T-cell (primary cell): ENCODE results near the gene EPHA6. TPM values are rescaled to one million over a fixed set of nuclear protein-coding genes. Genes with fewer than 3 reads are reported as not detected.

Experiments
- ATAC-seq, 4 experiments: fragments of 200-7000 bp in 3 of 4; fragments of 150-1000 bp in 1 of 4; cut with Tn5 transposase; replicated peaks in 1 of 4; 1 replicate in 3 of 4; 2 replicates in 1 of 4; pipeline ENCODE4 v1.10.0; 2021; ENCODE audit warnings: moderate library complexity in 3 of 4, mild to moderate bottlenecking in 2 of 4, moderate number of reproducible peaks in 1 of 4
- CTCF ChIA-PET, 2 donors: fragments of 300-600 bp; sonication (Branson Sonifier 250); formaldehyde crosslinking; loops; one replicate each; lab custom pipeline; 2022; ENCODE audit warnings: antibody characterized with exemption in 2 of 2; lab: Charles Lee
- POLR2A ChIA-PET, 2 donors: fragments of 300-600 bp; sonication (Branson Sonifier 250); formaldehyde crosslinking; loops; one replicate each; lab custom pipeline; 2022; ENCODE audit warnings: antibody characterized with exemption in 2 of 2; lab: Charles Lee
- DNase-seq, 35 experiments: peaks; one replicate each; pipeline versions ENCODE4 v3.0.0 to v3.0.0-alpha.2; 2013 to 2023
- H3K27ac ChIP-seq: one replicate; pipeline ENCODE4 v1.5.1; 2013; ENCODE audit warnings: low read length
- H3K27me3 ChIP-seq, 2 experiments: replicated peaks in 1 of 2; 1 replicate in 1 of 2; 2 replicates in 1 of 2; pipeline versions ENCODE4 v1.6.1 to v1.7.0; 2013; ENCODE audit warnings: low read length in 1 of 2, mixed read lengths in 1 of 2; ENCODE audit not compliant: control insufficient read depth in 2 of 2, insufficient read depth in 2 of 2; ENCODE audit errors: extremely low read depth in 1 of 2
- H3K36me3 ChIP-seq, 2 donors: 1 replicate in 1 of 2; 2 replicates in 1 of 2; pipeline versions ENCODE4 v1.6.1 to v1.7.0; 2013; ENCODE audit warnings: low read length in 1 of 2; ENCODE audit not compliant: control insufficient read depth in 2 of 2, insufficient read depth in 1 of 2; ENCODE audit errors: extremely low read depth in 1 of 2
- H3K4me1 ChIP-seq, 2 experiments: 1 replicate in 1 of 2; 2 replicates in 1 of 2; pipeline versions ENCODE4 v1.6.1 to v1.7.0; 2013; ENCODE audit warnings: low read length in 2 of 2, mixed read lengths in 1 of 2; ENCODE audit not compliant: insufficient read depth in 2 of 2, control insufficient read depth in 1 of 2; ENCODE audit errors: extremely low read depth in 1 of 2
- H3K4me3 ChIP-seq, 2 donors: 1 replicate in 1 of 2; 2 replicates in 1 of 2; pipeline versions ENCODE4 v1.5.1 to v1.7.0; 2013; ENCODE audit warnings: mild to moderate bottlenecking in 2 of 2, low read length in 1 of 2, moderate library complexity in 1 of 2; ENCODE audit not compliant: control insufficient read depth in 1 of 2; ENCODE audit errors: extremely low read depth in 1 of 2
- H3K9me3 ChIP-seq: 2 replicates; pipeline ENCODE4 v1.7.0; 2013
- H3K27ac Mint-ChIP-seq, 2 donors: one replicate each; pipeline ENCODE4 v1.8.0; 2020 to 2021; ENCODE audit warnings: mild to moderate bottlenecking in 2 of 2, mixed read lengths in 2 of 2
- H3K27me3 Mint-ChIP-seq, 2 donors: one replicate each; pipeline ENCODE4 v1.8.0; 2021 to 2022; ENCODE audit warnings: mixed read lengths in 2 of 2
- H3K36me3 Mint-ChIP-seq: one replicate; pipeline ENCODE4 v1.8.0; 2021; ENCODE audit warnings: mixed read lengths
- H3K4me1 Mint-ChIP-seq, 3 donors: one replicate each; pipeline ENCODE4 v1.8.0; 2020 to 2022; ENCODE audit warnings: mixed read lengths in 3 of 3, mild to moderate bottlenecking in 1 of 3
- H3K4me3 Mint-ChIP-seq, 3 donors: one replicate each; pipeline ENCODE4 v1.8.0; 2020 to 2022; ENCODE audit warnings: mild to moderate bottlenecking in 3 of 3, mixed read lengths in 3 of 3, moderate library complexity in 3 of 3
- H3K9me3 Mint-ChIP-seq, 3 donors: one replicate each; pipeline ENCODE4 v1.8.0; 2020 to 2022; ENCODE audit warnings: mixed read lengths in 3 of 3
- WGBS: methylation state at CpG from one replicate; pipeline ENCODE4 v1.1.5; 2013; ENCODE audit warnings: missing lambda C conversion rate; ENCODE audit not compliant: insufficient coverage; 5-methylcytosine and 5-hydroxymethylcytosine counted together
- total RNA-seq, 35 experiments: library from RNA in 6 of 35; stranded (reverse) in 6 of 35; fragments of 120-200 nt in 1 of 35; gene quantifications; one replicate each; pipeline versions ENCODE4 v1.2.1 to v1.2.4 and lab custom pipeline; 2013 to 2026

Gene EPHA6
- total RNA-seq, 5 donors from 2014 or later (not counting 1 experiment from before 2014, with no cell fraction given) = not detected

DNA sequence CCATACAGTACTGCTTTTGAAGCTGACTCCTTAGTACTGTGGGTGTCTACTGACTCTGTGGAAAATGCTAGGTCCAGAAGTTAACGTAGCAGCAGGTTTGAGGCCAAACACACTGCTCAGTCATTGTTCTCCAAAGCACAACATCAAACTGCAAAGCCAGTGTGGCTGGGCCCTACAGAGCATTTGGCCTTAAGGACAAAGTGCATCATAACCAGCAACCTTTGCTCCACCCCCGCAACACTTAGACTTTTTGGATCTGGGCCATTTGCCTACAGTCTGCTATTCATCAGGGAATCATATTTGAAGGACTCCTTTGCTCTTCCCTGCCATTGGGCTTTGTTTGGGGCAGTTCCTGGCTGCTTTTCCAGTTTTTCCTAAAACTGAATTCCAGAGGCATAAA lies 907.1 kb downstream of the EPHA6 start:
- H3K4me1 Mint-ChIP-seq = peaks cover 0 to 3% (median 0%) of the 10 kb centered on the region in 3 donors

DNA sequence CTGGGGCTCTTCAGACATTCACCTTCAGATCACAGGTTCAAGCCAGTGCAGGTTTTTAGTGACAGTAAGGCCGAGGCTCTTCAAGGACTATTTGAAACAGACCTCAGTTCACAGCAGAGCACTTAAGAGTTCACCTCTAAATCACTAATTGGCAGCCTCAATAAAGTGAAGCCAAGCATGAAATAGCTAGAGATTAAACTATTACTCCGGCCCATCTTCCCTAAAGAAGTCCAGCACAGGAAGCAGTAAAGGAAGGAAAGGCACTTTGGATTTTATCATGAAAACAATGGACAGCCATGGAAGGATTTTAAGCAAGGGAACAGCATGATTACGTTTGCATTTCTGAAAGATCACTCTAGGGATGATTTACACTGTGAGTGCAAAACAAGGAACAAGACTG lies 922.5 kb downstream of the EPHA6 start:
- H3K27ac ChIP-seq = no peak overlapping the region
- ChIA-PET POLR2A (no interaction called here), CTCF (interaction anchor here in 1 of 2 donors (1.3 kb wide), 1 partner anchor 13 kb away, joined by 4 read pairs; no protein-coding TSS in a partner anchor)
- H3K27me3 ChIP-seq = no peaks in the 10 kb centered on the region
- DNase-seq (no peak), ATAC-seq (no peak)
- Mint-ChIP-seq H3K27me3 (peaks cover 4 to 35% of the 10 kb centered on the region in 2 donors), H3K36me3 (no peaks in the 10 kb centered on the region), H3K9me3 (no peaks in the 10 kb centered on the region), H3K27ac (no peak overlapping the region), H3K4me3 (no peak overlapping the region), H3K4me1 (no peaks in the 10 kb centered on the region)
- H3K4me1 ChIP-seq = no peaks in the 10 kb centered on the region
- H3K36me3 ChIP-seq = no peaks in the 10 kb centered on the region
- H3K4me3 ChIP-seq = no peak overlapping the region
- WGBS = 0% methylated on average over 1 of the region's 3 CpGs
- H3K9me3 ChIP-seq = no peaks in the 10 kb centered on the region

More for the DNA sequence above, 907.1 kb downstream of the EPHA6 start:
- ATAC-seq (no peak), DNase-seq (no peak)
- Mint-ChIP-seq H3K27ac (no peak overlapping the region), H3K27me3 (peaks cover 0 to 10% of the 10 kb centered on the region in 2 donors), H3K9me3 (no peaks in the 10 kb centered on the region), H3K36me3 (no peaks in the 10 kb centered on the region), H3K4me3 (no peak overlapping the region)
- Histone ChIP-seq H3K27me3 (no peaks in the 10 kb centered on the region), H3K9me3 (no peaks in the 10 kb centered on the region), H3K4me1 (no peaks in the 10 kb centered on the region), H3K36me3 (no peaks in the 10 kb centered on the region), H3K27ac (no peak overlapping the region), H3K4me3 (no peak overlapping the region)
- POLR2A ChIA-PET = no interaction called here
- CTCF ChIA-PET = no interaction called here
- 93% methylated on average over 2 of the region's 2 CpGs for WGBS

DNA sequence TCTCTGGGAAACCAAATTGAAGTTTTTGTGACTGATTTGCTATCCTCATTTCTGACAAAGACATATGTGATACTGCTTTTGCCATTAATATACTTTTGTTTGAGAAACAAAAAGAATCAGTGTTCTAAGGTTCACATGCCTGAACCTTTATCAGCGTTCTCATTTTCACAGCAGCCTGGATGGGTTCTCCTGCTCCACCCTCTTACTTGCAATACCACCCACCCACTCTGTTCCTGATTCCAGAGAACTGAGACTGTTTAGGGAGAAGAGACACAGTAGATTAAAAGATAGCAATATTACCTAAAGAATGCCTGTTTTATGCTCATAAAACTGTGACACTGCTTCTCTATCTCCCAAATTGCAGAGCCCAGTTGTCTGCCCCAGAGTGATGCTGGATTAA lies 924.4 kb downstream of the EPHA6 start:
- Mint-ChIP-seq H3K27me3 (peaks cover 0 to 33% of the 10 kb centered on the region in 2 donors), H3K36me3 (no peaks in the 10 kb centered on the region), H3K4me1 (no peaks in the 10 kb centered on the region), H3K27ac (no peak overlapping the region), H3K4me3 (no peak overlapping the region), H3K9me3 (no peaks in the 10 kb centered on the region)
- H3K4me3 ChIP-seq = no peak overlapping the region
- H3K36me3 ChIP-seq = no peaks in the 10 kb centered on the region
- H3K27ac ChIP-seq = no peak overlapping the region
- POLR2A ChIA-PET = no interaction called here
- H3K9me3 ChIP-seq = no peaks in the 10 kb centered on the region
- CTCF ChIA-PET = interaction anchor here in 1 of 2 donors (0.6 kb wide), 1 partner anchor 57 kb away, joined by 3 read pairs; no protein-coding TSS in a partner anchor
- DNase-seq (no peak), ATAC-seq (no peak)
- no CpG with 5 or more reads among the region's 1 CpG for WGBS
- no peaks in the 10 kb centered on the region for H3K27me3 ChIP-seq
- no peaks in the 10 kb centered on the region for H3K4me1 ChIP-seq

DNA sequence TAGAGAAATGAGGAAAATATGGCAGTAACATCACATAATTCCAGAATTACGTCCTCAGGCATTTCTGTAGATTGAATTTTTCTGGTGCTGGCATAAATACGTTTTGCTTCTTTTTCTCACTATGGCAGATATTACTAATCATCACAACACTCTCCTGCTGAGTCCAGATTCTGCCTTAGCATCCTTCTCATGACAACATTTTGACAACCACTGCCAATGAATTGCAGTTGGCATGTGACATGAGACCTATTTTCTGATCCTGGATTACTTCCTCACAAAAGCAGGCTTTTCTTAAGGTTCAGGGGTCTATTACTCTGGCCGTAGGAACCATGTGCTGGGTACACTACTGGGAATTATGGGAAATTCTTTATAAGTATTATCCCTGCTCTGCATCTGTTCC lies 927.6 kb downstream of the EPHA6 start:
- H3K9me3 Mint-ChIP-seq = no peaks in the 10 kb centered on the region
- no peaks in the 10 kb centered on the region for H3K9me3 ChIP-seq
- no peak overlapping the region for H3K4me3 Mint-ChIP-seq
- no peak overlapping the region for H3K27ac Mint-ChIP-seq
- H3K36me3 ChIP-seq = no peaks in the 10 kb centered on the region
- H3K4me3 ChIP-seq = no peak overlapping the region
- peaks cover 0 to 28% of the 10 kb centered on the region in 2 donors for H3K27me3 Mint-ChIP-seq
- no peaks in the 10 kb centered on the region for H3K27me3 ChIP-seq
- no peak for DNase-seq
- ChIA-PET CTCF (no interaction called here), POLR2A (no interaction called here)
- no peak for ATAC-seq
- WGBS = no CpG with 5 or more reads among the region's 3 CpGs
- no peaks in the 10 kb centered on the region for H3K36me3 Mint-ChIP-seq
- no peaks in the 10 kb centered on the region for H3K4me1 Mint-ChIP-seq
- no peak overlapping the region for H3K27ac ChIP-seq
- H3K4me1 ChIP-seq = no peaks in the 10 kb centered on the region

DNA sequence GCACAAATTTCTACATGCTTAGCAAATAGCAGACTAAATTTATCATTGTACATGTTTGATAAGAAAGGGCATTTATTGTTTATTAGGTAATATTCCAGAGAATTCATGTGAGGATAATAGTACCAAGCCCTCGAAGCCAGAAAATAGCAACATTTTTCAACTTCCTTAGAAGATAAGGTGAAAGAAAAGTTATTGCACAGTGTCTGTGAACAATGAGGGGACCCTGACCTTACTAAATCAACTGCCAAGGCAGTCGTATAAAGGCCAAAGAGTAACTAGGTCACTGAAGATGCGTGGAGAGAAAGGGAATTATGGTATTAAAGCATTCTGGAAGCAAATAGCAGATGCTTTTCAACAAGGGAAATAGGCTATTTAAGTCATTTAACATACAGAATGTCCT lies 929.9 kb downstream of the EPHA6 start:
- Histone ChIP-seq H3K27me3 (no peaks in the 10 kb centered on the region), H3K4me3 (no peak overlapping the region), H3K9me3 (no peaks in the 10 kb centered on the region), H3K4me1 (no peaks in the 10 kb centered on the region), H3K36me3 (no peaks in the 10 kb centered on the region), H3K27ac (no peak overlapping the region)
- Mint-ChIP-seq H3K36me3 (no peaks in the 10 kb centered on the region), H3K9me3 (no peaks in the 10 kb centered on the region), H3K4me3 (no peak overlapping the region), H3K27me3 (peaks cover 5 to 26% of the 10 kb centered on the region in 2 donors), H3K27ac (no peak overlapping the region), H3K4me1 (no peaks in the 10 kb centered on the region)
- ChIA-PET CTCF (no interaction called here), POLR2A (no interaction called here)
- ATAC-seq (no peak), DNase-seq (no peak)
- no CpG with 5 or more reads among the region's 3 CpGs for WGBS

DNA sequence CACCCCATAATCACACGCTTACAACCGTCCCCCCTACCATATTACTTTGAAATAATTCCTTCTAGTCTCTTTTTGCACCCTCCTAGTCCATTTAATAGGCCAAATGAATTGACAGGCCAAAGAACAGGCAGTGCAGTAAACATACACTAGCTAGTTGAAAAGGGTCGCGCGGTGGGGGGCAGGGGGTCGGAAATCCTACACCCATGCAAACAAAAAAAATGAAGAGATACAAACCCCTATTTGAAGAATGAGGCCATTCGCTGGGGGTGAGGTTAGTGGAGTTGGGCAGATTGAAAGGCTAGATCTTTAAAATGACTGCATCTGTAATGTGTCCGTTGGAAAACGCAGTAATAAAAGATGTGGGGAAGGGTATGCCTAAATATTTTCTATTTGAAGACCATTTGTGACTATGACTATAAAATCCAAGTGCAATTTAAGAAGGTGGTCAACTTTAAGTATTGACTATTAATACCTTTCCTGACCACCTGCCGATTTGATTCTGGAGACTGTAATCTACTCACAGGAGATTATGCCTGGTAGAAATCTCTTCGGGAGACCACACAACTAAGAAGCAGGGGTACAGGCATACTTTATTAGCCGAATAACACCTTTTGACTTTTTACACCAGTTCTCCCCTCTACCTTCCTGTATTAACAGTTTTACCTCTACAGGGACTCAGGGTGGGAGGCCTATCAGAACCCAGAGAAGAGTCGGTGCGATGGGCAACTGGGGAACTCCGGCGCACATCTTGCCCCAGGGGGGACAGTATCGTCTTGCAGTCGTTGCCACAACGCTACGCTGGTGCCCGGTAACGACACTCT lies 949.4 kb downstream of the EPHA6 start:
- Mint-ChIP-seq H3K27me3 (no peaks in the 10 kb centered on the region), H3K4me3 (peak overlapping the region; percentile 98 to 99 (median 99)), H3K27ac (peak overlapping the region; percentile 93 to 98), H3K36me3 (peaks cover 2% of the 10 kb centered on the region), H3K4me1 (peaks cover 20 to 36% (median 35%) of the 10 kb centered on the region in 3 donors), H3K9me3 (no peaks in the 10 kb centered on the region)
- H3K36me3 ChIP-seq = no peaks in the 10 kb centered on the region
- DNase-seq (no peak), ATAC-seq (peak; percentile 55 to 59 (median 56))
- H3K4me1 ChIP-seq = peaks cover 6 to 7% of the 10 kb centered on the region in 2 experiments
- peak overlapping the region; percentile 70 to 98 for H3K4me3 ChIP-seq
- H3K27ac ChIP-seq = peak overlapping the region; percentile 48
- ChIA-PET POLR2A (interaction anchor here in 1 of 2 donors (0.6 kb wide), 1 partner anchor 982 kb away, joined by 4 read pairs; no protein-coding TSS in a partner anchor), CTCF (interaction anchor here (0.8 to 1.2 kb wide), 8 partner anchors 12 to 830 kb away, joined by 3 to 6 read pairs (median 3); partner anchors contain the start of genes CPOX (in 1 of the 2) and CRYBG3 (in 1 of the 2))
- 7% methylated on average over 13 of the region's 22 CpGs for WGBS
- no peaks in the 10 kb centered on the region for H3K9me3 ChIP-seq
- H3K27me3 ChIP-seq = no peaks in the 10 kb centered on the region
